ENCODE measurements around the gene MON1A. TPM values are rescaled to one million over a fixed set of nuclear protein-coding genes. Genes with fewer than 3 reads are reported as not detected.
A peak's percentile ranks its signal among the peaks of the same experiment; 100 is the strongest.

The MON1A gene
- total and polyA plus RNA-seq, 12 donors: 10.6 to 21.9 (median 14.1) TPM

GRCh38 chr3:49952924-49953323, 23.3 kb upstream of the MON1A start:
- intact Hi-C loops (cut with DNase I): no loop called here
- no peaks in the 10 kb centered on the region for H3K27me3 ChIP-seq
- 88 to 92% (median 91%) methylated on average over 6 of the region's 6 CpGs for WGBS, 4 donors
- H3K27ac ChIP-seq: no peak overlapping the region
- H3K9me3 ChIP-seq (replicated peaks in 1 of 3): no peaks in the 10 kb centered on the region
- no peak overlapping the region for H3K4me3 ChIP-seq
- no peak for TF ChIP-seq POLR2A (IDR thresholded peaks at IDR 0.05)
- TF ChIP-seq CTCF (IDR thresholded peaks at IDR 0.05): no peak
- H3K4me1 ChIP-seq (replicated peaks in 1 of 2): peaks cover 0 to 23% of the 10 kb centered on the region in 2 donors
- DNase-seq: peak in 2 of 7 donors; percentile 2 to 8
- no peaks in the 10 kb centered on the region for H3K36me3 ChIP-seq (replicated peaks in 1 of 2)

GRCh38 chr3:49942651-49943050, 13.0 kb upstream of the MON1A start:
- DNase-seq: peak in 1 of 7 donors; percentile 10
- Histone ChIP-seq H3K4me1 (replicated peaks in 1 of 2) (peaks cover 0 to 25% of the 10 kb centered on the region in 2 donors), H3K9me3 (replicated peaks in 1 of 3) (no peaks in the 10 kb centered on the region), H3K27ac (no peak overlapping the region), H3K4me3 (no peak overlapping the region), H3K27me3 (no peaks in the 10 kb centered on the region), H3K36me3 (replicated peaks in 1 of 2) (no peaks in the 10 kb centered on the region)
- WGBS, 4 donors: 43 to 77% (median 68%) methylated on average over 2 of the region's 2 CpGs
- TF ChIP-seq POLR2A (IDR thresholded peaks at IDR 0.05) (no peak), CTCF (IDR thresholded peaks at IDR 0.05) (no peak)
- intact Hi-C loops (cut with DNase I): no loop called here

- no peaks in the 10 kb centered on the region for H3K9me3 ChIP-seq (replicated peaks in 1 of 3)
- H3K36me3 ChIP-seq (replicated peaks in 1 of 2): no peaks in the 10 kb centered on the region
- WGBS, 4 donors: 4 to 9% (median 5%) methylated on average over 23 of the region's 23 CpGs
- H3K4me3 ChIP-seq: peak overlapping the region; percentile 43 to 88 (median 69)
- TF ChIP-seq CTCF (IDR thresholded peaks at IDR 0.05) (no peak), POLR2A (IDR thresholded peaks at IDR 0.05) (no peak)
- intact Hi-C loops (cut with DNase I): no loop called here
- peaks cover 8 to 31% of the 10 kb centered on the region in 2 donors for H3K4me1 ChIP-seq (replicated peaks in 1 of 2)
- H3K27ac ChIP-seq: peak overlapping the region; percentile 78 to 98 (median 94)
- no peak for DNase-seq
- H3K27me3 ChIP-seq: no peaks in the 10 kb centered on the region
These were observed 11.1 kb upstream of the MON1A start for GRCh38 chr3:49940667-49941249.

GRCh38 chr3:49939858-49940666, 10.5 kb upstream of the MON1A start, which contains the start of gene RBM6:
Gene RBM6, plus strand, starts transcription at chr3:49940150. Its CDS starts 22,492 bp downstream, at chr3:49962642.
- DNase-seq: peak; percentile 96 to 99 (median 98)
- TF ChIP-seq CTCF (IDR thresholded peaks at IDR 0.05) (peak in 1 of 6 experiments; percentile 5), POLR2A (IDR thresholded peaks at IDR 0.05) (peak; percentile 84 to 95)
- 0% methylated on average over 22 to 74 of the region's 74 CpGs for WGBS, 4 donors
- Histone ChIP-seq H3K36me3 (replicated peaks in 1 of 2) (no peaks in the 10 kb centered on the region), H3K27ac (peak within 1 kb of the TSS; percentile 78 to 98 (median 94)), H3K9me3 (replicated peaks in 1 of 3) (no peaks in the 10 kb centered on the region), H3K4me1 (replicated peaks in 1 of 2) (peaks cover 8 to 31% of the 10 kb centered on the region in 2 donors), H3K27me3 (no peaks in the 10 kb centered on the region), H3K4me3 (peak within 1 kb of the TSS; percentile 43 to 88 (median 69))
- intact Hi-C loops (cut with DNase I): no loop called here
